Measurements from ENCODE around the gene CDH13. TPM values are rescaled to one million over a fixed set of nuclear protein-coding genes. Genes with fewer than 3 reads are reported as not detected.
A peak's percentile ranks its signal among the peaks of the same experiment; 100 is the strongest.

Gene CDH13
- total RNA-seq, 1 experiment from 2014 or later: 62.5 TPM

DNA sequence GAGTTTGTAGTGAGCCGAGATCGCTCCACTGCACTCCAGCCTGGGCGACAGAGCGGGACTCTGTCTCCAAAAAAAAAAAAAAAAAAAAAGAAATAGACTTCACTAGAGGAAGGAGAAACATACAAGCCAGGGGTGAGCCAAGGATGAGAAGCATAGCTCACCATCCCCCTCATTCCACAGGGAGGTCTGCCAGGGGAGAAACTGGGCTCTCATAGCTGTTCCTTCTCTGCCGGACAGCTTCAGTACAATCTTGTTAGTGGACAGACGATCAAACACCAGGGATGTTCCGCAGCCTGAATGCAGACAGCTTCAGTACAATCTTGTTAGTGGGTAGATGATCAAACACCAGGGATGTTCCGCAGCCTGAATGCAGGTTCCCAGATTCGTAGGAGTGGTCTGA, 509.6 kb downstream of the CDH13 start:
- Histone ChIP-seq H3K27ac (no peak overlapping the region), H3K27me3 (replicated peaks) (no peaks in the 10 kb centered on the region), H3K36me3 (no peaks in the 10 kb centered on the region), H3K9me3 (replicated peaks) (no peaks in the 10 kb centered on the region), H3K4me3 (no peak overlapping the region), H3K4me1 (replicated peaks) (peaks cover 18% of the 10 kb centered on the region)
- DNase-seq (ENCODE audit: low read depth in 1 of 2, low spot score in 2 of 2): peak in 1 of 2 experiments; percentile 8

DNA sequence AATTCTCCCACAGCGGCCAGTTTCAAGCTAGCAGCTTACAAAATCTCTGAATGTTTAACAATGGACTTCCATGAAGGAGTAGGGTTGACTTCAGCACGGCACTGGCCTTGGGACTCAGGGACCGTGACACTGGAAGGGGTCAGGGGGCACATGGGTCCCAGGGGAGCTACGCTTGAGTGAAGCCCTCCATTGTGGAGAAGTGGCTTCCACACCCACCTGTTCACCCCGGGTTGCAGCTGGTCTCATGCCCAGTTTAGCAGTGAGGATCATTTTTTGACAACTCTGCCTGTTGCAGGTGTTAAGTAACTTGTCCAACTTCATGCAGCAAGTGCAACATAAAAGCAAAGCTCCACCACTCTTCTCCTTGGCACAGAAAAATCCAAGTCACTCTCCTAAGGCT, 510.2 kb downstream of the CDH13 start:
- Histone ChIP-seq H3K4me3 (no peak overlapping the region), H3K4me1 (replicated peaks) (peaks cover 18% of the 10 kb centered on the region)

DNA sequence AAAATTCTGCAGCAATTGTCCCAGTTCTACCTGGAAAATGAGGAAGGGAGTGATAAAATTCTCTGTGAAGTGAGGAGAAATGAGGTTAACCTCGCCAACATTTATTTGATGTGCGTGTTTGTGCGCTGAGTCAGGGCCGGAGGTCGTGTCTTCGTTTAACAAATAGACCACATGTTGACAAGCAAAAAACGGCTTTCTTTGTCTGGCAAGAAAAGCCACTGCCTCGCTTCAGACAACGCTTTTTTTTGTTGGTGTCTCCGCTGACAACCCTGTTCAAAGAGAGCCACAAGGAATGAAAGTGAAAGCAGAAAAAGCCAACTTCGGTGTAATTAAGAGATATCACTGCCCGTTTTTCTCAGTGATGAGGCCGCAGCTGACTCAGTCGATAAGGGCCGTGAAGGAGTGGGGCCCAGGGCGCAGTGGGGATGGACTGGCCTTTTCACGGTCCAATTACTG, 510.6 kb downstream of the CDH13 start:
- Histone ChIP-seq H3K27me3 (replicated peaks) (no peaks in the 10 kb centered on the region), H3K27ac (peak overlapping the region; percentile 68), H3K36me3 (no peaks in the 10 kb centered on the region), H3K4me1 (replicated peaks) (peaks cover 18% of the 10 kb centered on the region), H3K9me3 (replicated peaks) (no peaks in the 10 kb centered on the region), H3K4me3 (peak overlapping the region; percentile 29)
- DNase-seq (ENCODE audit: low read depth in 1 of 2, low spot score in 2 of 2): peak; percentile 89 to 92

More for the DNA sequence above, 510.2 kb downstream of the CDH13 start:
- Histone ChIP-seq H3K36me3 (no peaks in the 10 kb centered on the region), H3K27ac (peak overlapping the region; percentile 68), H3K27me3 (replicated peaks) (no peaks in the 10 kb centered on the region), H3K9me3 (replicated peaks) (no peaks in the 10 kb centered on the region)
- no peak for DNase-seq (ENCODE audit: low read depth in 1 of 2, low spot score in 2 of 2)

DNA sequence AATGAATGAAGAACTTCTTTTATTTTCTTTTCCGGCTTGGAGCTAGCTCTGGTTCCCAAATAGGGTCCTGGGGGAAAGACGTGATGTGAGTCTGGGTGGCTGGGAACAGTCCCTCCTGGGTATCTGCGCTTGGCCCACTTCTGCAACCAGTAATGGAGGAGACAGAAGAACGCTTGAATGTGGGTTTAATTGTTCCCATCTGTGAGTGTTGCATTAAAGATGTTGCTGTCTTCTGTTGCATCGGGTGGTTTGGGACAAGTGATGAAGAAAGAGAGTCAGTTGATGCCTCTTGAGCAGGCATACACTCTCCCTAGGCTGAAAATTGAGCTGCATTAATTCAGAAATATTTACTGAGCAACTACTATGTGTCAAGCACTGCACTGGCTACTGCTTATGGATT, 511.1 kb downstream of the CDH13 start:
- Histone ChIP-seq H3K27me3 (replicated peaks) (no peaks in the 10 kb centered on the region), H3K27ac (peak overlapping the region; percentile 68), H3K36me3 (no peaks in the 10 kb centered on the region), H3K4me3 (peak overlapping the region; percentile 29), H3K9me3 (replicated peaks) (no peaks in the 10 kb centered on the region), H3K4me1 (replicated peaks) (peaks cover 18% of the 10 kb centered on the region)
- no peak for DNase-seq (ENCODE audit: low read depth in 1 of 2, low spot score in 2 of 2)

DNA sequence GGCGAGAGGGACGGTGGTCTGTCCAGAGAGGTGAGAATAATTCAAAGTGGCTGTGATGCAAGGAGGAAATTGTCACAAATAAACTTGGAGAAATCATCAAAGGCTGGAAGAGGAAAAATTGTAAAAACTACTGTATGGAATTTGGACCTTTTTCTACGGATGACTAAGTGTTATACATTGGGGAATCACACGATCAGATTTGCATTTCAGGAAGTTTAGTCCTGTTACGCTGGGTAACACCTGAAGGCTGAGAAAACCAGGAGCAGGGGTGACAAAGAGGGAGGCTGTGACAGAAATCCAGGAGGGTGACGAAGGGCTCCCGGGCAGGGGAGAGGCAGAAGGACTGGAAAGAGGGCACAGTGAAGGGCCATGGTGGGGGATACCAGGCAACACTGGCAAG, 511.7 kb downstream of the CDH13 start:
- Histone ChIP-seq H3K4me3 (no peak overlapping the region), H3K27ac (no peak overlapping the region; the same call in 1 of the 2 replicates), H3K4me1 (replicated peaks) (peaks cover 20% of the 10 kb centered on the region), H3K36me3 (no peaks in the 10 kb centered on the region), H3K9me3 (replicated peaks) (no peaks in the 10 kb centered on the region), H3K27me3 (replicated peaks) (no peaks in the 10 kb centered on the region)
- DNase-seq (ENCODE audit: low read depth in 1 of 2, low spot score in 2 of 2): no peak

DNA sequence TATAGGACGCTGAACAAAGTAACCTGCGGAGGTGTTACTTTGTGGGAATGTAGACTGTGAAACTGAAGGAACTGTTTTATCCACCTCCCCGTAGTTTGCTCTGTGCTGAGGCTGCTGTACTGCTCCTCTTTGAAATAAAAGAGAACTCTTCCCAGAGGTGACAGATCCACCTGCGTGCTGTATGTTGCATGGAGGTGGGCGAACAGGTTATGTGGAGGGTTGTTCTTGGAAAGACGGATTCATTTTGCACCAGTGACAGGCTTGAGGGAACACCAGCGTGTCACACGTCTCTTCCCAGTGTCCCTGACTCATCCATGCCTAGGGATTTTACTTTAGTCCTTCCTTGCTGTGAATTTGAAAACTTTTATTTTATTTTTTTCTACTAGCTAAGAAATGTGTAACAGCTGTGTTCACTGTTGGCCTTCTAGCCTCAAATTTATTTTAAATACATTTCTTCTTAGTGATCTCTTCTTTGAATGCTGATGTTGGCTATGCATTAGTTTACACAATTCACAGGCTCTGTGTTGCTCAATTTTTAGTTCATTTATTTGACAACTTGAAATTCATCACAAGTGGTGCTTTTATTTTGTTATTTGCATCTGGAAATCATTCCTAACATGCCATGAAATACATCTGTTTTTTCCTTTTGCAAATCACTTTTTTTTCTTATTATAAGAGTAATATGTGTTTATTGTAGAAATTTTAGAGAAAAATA, 512.4 kb downstream of the CDH13 start:
- no peak overlapping the region for H3K4me3 ChIP-seq
- H3K4me1 ChIP-seq (replicated peaks): peaks cover 26% of the 10 kb centered on the region
- H3K9me3 ChIP-seq (replicated peaks): no peaks in the 10 kb centered on the region
- DNase-seq (ENCODE audit: low read depth in 1 of 2, low spot score in 2 of 2): no peak
- no peaks in the 10 kb centered on the region for H3K27me3 ChIP-seq (replicated peaks)
- no peaks in the 10 kb centered on the region for H3K36me3 ChIP-seq
- no peak overlapping the region for H3K27ac ChIP-seq

DNA sequence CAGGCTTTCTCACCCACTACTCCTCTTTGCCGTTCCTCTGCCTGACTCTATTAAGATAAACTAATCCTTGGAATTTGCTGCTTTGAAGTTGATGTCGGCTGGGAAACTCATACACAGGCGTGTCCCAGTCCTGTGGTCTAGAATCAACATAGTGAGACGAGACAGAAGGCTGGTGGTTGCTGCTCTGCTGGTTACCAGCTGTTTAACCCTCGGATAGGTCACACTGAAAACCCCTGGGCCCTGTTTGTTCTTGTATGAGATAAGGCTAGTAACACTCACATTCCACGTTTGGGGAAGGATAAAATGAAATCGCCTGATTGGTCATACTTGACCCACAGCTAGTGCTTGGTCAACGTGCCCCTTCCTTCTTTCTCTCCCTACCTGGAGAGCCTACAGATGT, 517.0 kb downstream of the CDH13 start:
- Histone ChIP-seq H3K27me3 (replicated peaks) (no peaks in the 10 kb centered on the region), H3K4me3 (no peak overlapping the region), H3K4me1 (replicated peaks) (peaks cover 9% of the 10 kb centered on the region; the same call in 1 of the 2 replicates), H3K36me3 (no peaks in the 10 kb centered on the region), H3K27ac (no peak overlapping the region), H3K9me3 (replicated peaks) (no peaks in the 10 kb centered on the region)
- peak; percentile 58 to 61 for DNase-seq (ENCODE audit: low read depth in 1 of 2, low spot score in 2 of 2)

DNA sequence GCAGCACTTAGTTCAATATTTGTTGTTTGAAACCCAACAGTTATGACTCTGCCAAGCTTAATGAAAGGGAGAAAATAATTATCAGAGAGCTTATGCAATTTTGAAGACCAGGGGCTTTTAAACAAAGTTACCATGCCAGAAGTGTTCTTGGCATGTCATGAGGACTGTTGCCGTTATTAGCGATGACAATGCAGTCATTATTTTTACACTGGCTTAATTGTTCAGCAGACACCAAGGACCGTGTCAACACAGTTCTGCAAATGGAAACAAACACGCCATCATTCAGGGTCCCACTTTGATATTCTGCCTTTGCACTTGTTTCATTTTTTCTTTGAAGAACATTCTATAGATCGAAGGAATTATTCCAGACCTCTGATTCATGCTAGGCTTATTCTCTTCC, 518.5 kb downstream of the CDH13 start:
- H3K27me3 ChIP-seq (replicated peaks): no peaks in the 10 kb centered on the region
- no peak overlapping the region for H3K27ac ChIP-seq
- H3K36me3 ChIP-seq: no peaks in the 10 kb centered on the region
- no peak for DNase-seq (ENCODE audit: low read depth in 1 of 2, low spot score in 2 of 2)
- H3K4me1 ChIP-seq (replicated peaks): peaks cover 9% of the 10 kb centered on the region; the same call in 1 of the 2 replicates
- no peaks in the 10 kb centered on the region for H3K9me3 ChIP-seq (replicated peaks)
- no peak overlapping the region for H3K4me3 ChIP-seq

DNA sequence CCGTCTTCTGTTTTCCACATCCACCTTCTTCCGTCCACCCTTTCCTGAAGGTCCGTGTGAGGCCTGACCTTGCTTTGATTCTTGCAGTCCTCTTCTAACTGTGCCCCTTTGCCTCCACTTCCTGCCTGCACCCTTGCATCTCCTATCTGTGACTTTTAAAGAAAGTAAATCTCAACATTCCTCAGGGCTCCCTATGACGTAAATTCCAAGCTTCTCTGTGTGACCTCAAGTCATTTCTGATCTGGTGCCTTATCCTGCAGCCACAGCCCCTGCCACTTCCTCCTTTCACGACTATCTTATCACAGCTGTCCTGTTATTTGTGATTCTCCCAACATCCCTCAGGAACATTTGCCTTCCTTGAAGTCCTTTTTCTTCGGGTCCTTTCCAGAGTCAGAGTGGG, 520.5 kb downstream of the CDH13 start:
- no peaks in the 10 kb centered on the region for H3K9me3 ChIP-seq (replicated peaks)
- H3K36me3 ChIP-seq: no peaks in the 10 kb centered on the region
- peaks cover 9% of the 10 kb centered on the region; the same call in 1 of the 2 replicates for H3K4me1 ChIP-seq (replicated peaks)
- no peak overlapping the region for H3K27ac ChIP-seq
- no peak overlapping the region for H3K4me3 ChIP-seq
- no peak for DNase-seq (ENCODE audit: low read depth in 1 of 2, low spot score in 2 of 2)
- H3K27me3 ChIP-seq (replicated peaks): no peaks in the 10 kb centered on the region

DNA sequence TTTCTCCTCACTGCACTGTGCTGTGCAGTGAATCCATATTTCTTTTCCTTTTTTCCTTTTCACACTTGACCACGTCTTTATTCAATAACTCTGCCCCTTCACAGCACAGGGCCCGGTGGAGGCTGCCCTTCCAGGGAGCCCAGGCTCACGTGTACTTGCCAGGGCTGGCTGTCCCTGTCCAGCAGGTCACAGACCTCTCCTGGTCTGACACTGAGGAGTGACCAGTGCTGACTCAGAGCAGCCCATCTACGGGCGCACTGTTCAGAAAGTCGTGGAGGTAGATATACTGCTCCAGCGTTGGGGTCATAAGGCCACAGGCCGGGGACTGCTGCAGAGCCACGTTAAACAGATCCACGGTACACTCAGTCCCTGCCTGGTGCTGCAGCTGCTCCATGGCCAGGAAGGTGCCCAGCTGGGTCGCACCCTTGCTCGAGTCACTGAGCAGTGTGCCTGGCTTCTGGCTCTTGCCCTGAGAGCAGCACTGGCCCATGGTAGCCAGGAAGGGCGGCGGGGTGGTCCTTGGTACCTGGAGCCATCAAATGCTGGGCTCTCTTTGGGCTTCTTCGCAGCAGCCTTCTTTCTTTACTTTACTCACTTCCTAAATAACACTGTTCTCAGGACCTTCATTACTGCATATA, 531.7 kb downstream of the CDH13 start:
- Histone ChIP-seq H3K36me3 (no peaks in the 10 kb centered on the region), H3K9me3 (replicated peaks) (no peaks in the 10 kb centered on the region), H3K27ac (no peak overlapping the region), H3K27me3 (replicated peaks) (no peaks in the 10 kb centered on the region), H3K4me1 (replicated peaks) (no peaks in the 10 kb centered on the region), H3K4me3 (no peak overlapping the region)
- no peak for DNase-seq (ENCODE audit: low read depth in 1 of 2, low spot score in 2 of 2)

DNA sequence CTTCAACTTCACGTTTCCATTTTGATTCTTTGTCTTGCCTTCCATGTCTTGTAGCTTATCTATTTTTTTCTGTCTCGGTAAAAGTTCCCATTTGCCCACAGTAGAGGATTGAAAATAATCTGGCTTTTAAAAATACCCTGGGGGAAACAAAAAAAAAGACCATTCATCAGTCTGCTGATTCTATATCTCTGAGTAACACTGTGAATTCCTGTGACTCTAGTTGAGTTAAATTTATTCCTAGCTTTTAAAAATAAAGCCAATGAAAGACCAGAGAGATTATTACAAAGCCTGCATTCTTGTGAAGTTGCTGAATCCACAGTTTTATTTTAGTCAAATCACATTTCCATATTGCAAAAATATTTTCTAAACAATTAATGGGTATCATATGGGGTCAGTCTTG, 532.3 kb downstream of the CDH13 start:
- H3K27ac ChIP-seq: no peak overlapping the region
- no peaks in the 10 kb centered on the region for H3K27me3 ChIP-seq (replicated peaks)
- no peak overlapping the region for H3K4me3 ChIP-seq
- no peaks in the 10 kb centered on the region for H3K4me1 ChIP-seq (replicated peaks)
- no peaks in the 10 kb centered on the region for H3K9me3 ChIP-seq (replicated peaks)
- no peaks in the 10 kb centered on the region for H3K36me3 ChIP-seq
- DNase-seq (ENCODE audit: low read depth in 1 of 2, low spot score in 2 of 2): no peak

DNA sequence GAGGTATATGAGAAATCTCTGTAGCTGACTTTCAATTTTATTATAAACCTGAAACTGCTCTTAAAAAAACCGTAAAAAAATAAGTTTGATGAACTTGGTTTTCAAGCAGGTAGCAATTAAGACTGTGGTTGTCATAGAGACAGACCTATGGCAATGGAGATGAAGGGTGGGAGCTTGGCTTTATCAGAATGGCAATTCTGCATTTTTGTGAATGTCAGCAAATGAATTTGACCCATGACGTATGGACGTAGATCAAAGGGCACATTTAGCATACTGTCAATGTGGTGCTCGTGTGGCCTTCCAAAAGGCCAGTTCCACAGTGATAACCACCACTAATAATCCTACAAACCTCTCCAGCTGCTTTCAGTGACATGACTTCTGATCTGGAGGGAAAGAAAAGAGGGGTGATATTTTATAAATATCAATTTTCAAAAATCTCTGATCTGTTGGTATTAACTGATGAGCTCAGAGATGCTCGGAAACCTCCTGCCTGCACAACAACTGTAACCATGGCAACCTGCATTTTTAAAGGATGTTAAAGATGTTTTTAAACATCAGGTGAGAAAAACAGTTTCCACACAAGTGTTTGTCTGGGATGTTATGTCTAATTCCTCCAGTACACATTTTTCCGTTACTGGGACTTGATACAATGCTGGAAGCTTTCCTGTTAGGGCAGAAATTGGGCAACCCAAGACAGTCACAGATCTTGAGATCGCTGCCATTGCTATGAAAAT, 533.7 kb downstream of the CDH13 start:
- Histone ChIP-seq H3K36me3 (no peaks in the 10 kb centered on the region), H3K27ac (no peak overlapping the region), H3K27me3 (replicated peaks) (no peaks in the 10 kb centered on the region), H3K4me1 (replicated peaks) (no peaks in the 10 kb centered on the region), H3K9me3 (replicated peaks) (no peaks in the 10 kb centered on the region), H3K4me3 (no peak overlapping the region)
- no peak for DNase-seq (ENCODE audit: low read depth in 1 of 2, low spot score in 2 of 2)

DNA sequence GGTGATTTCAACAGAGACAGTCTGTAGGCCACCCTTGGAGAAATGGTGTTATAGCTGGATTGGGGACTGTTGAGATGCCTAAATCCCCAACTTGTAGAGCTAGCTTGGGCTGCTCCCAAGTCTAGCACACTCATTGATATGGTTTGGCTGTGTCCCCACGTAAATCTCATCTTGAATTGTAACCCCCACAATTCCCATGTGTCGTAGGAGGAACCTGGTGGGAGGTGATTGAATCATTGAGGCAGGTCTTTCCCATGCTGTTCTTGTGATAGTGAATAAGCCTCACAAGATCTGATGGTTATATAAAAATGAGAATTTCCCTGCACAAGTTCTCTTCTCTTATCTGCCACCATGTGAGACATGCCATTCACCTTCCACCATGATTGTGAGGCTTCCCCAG, 536.0 kb downstream of the CDH13 start:
- Histone ChIP-seq H3K4me3 (no peak overlapping the region), H3K4me1 (replicated peaks) (no peaks in the 10 kb centered on the region), H3K9me3 (replicated peaks) (no peaks in the 10 kb centered on the region), H3K27ac (no peak overlapping the region), H3K27me3 (replicated peaks) (no peaks in the 10 kb centered on the region), H3K36me3 (no peaks in the 10 kb centered on the region)
- DNase-seq (ENCODE audit: low read depth in 1 of 2, low spot score in 2 of 2): no peak

DNA sequence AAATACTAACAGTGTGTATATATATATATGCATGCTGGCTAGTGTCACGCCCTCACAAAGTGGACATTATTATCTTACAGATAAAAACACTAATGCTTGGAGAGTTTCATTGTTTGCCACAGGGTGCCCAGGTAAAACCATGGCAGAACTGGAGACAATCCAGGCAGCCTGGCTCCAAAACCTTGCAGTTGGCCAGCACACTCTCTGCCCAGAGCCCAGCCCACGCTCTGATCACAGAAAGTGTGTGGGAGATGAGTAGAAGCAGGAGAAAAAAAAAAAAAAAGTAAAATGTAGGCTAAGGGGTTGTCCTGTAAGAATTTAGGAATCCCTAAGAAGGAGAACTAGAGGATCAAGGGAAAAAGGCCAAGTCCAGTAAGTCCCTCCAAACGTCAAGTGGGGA, 538.0 kb downstream of the CDH13 start:
- Histone ChIP-seq H3K4me1 (replicated peaks) (no peaks in the 10 kb centered on the region), H3K36me3 (no peaks in the 10 kb centered on the region), H3K9me3 (replicated peaks) (no peaks in the 10 kb centered on the region), H3K27me3 (replicated peaks) (no peaks in the 10 kb centered on the region), H3K27ac (no peak overlapping the region), H3K4me3 (no peak overlapping the region)
- no peak for DNase-seq (ENCODE audit: low read depth in 1 of 2, low spot score in 2 of 2)

Measured in SJSA1 (cell line).